GM21619 (cell line): ENCODE measurements around the gene TIAM1.

ENCODE experiments used
- ATAC-seq: cut with Tn5 transposase; IDR thresholded peaks from one replicate; pipeline ENCODE4 v1.9.1; 2021; ENCODE audit not compliant: unreplicated experiment

TIAM1 gene

GRCh38 chr21:31290765-31291164, 53.3 kb downstream of the TIAM1 start:
- ATAC-seq = no peak

GRCh38 chr21:31289702-31290101, 54.4 kb downstream of the TIAM1 start:
- ATAC-seq = peak; percentile 69

- ATAC-seq = no peak
Measured at GRCh38 chr21:31288191-31288590, 55.9 kb downstream of the TIAM1 start.

GRCh38 chr21:31287201-31287600, 56.9 kb downstream of the TIAM1 start:
- no peak for ATAC-seq

GRCh38 chr21:31286621-31287020, 57.4 kb downstream of the TIAM1 start:
- no peak for ATAC-seq

GRCh38 chr21:31284797-31285397, 59.2 kb downstream of the TIAM1 start:
- ATAC-seq = no peak

GRCh38 chr21:31283025-31283424, 61.0 kb downstream of the TIAM1 start:
- ATAC-seq = no peak

GRCh38 chr21:31282095-31282709, 61.9 kb downstream of the TIAM1 start:
- no peak for ATAC-seq

GRCh38 chr21:31281561-31281960, 62.5 kb downstream of the TIAM1 start:
- ATAC-seq = no peak

GRCh38 chr21:31279986-31280385, 64.1 kb downstream of the TIAM1 start:
- ATAC-seq = no peak

- no peak for ATAC-seq
Measured at GRCh38 chr21:31279214-31279613, 64.8 kb downstream of the TIAM1 start.

- ATAC-seq = no peak
Measured at GRCh38 chr21:31278511-31279130, 65.4 kb downstream of the TIAM1 start.

GRCh38 chr21:31276663-31277062, 67.4 kb downstream of the TIAM1 start:
- no peak for ATAC-seq

- no peak for ATAC-seq
Measured at GRCh38 chr21:31275901-31276300, 68.2 kb downstream of the TIAM1 start.

- no peak for ATAC-seq
Measured at GRCh38 chr21:31273278-31273677, 70.8 kb downstream of the TIAM1 start.

- ATAC-seq = no peak
Measured at GRCh38 chr21:31268090-31268489, 76.0 kb downstream of the TIAM1 start.

GRCh38 chr21:31267644-31268043, 76.4 kb downstream of the TIAM1 start:
- no peak for ATAC-seq

- no peak for ATAC-seq
Measured at GRCh38 chr21:31266241-31266640, 77.8 kb downstream of the TIAM1 start.

- no peak for ATAC-seq
Measured at GRCh38 chr21:31265366-31266013, 78.6 kb downstream of the TIAM1 start.

- no peak for ATAC-seq
Measured at GRCh38 chr21:31264574-31264973, 79.5 kb downstream of the TIAM1 start.

GRCh38 chr21:31262728-31263127, 81.3 kb downstream of the TIAM1 start:
- ATAC-seq = no peak

GRCh38 chr21:31261759-31262158, 82.3 kb downstream of the TIAM1 start:
- no peak for ATAC-seq
